Tibial nerve (tissue), 4 donors: ENCODE results near the gene CORO1C.

ENCODE experiments used
- CTCF ChIP-seq, 5 experiments: fragments of 200-600 bp in 3 of 5; fragments of 450-650 bp in 2 of 5; sonication (generic) in 3 of 5; IDR thresholded peaks; one replicate each; pipeline ENCODE4 v1.5.1; 2016 to 2019; ENCODE audit warnings: antibody characterized with exemption in 5 of 5, mild to moderate bottlenecking in 3 of 5, moderate library complexity in 2 of 5
- EP300 ChIP-seq, 2 donors: sonication (generic); formaldehyde crosslinking; IDR thresholded peaks; one replicate each; pipeline ENCODE4 v1.6.1; 2017; ENCODE audit warnings: antibody characterized with exemption in 2 of 2, mild to moderate bottlenecking in 1 of 2
- POLR2A ChIP-seq, 2 donors: fragments of 450-650 bp; IDR thresholded peaks; one replicate each; pipeline ENCODE4 v1.6.1; 2017; ENCODE audit warnings: antibody characterized with exemption in 2 of 2, mild to moderate bottlenecking in 2 of 2, moderate library complexity in 2 of 2

- TF ChIP-seq EP300 (IDR thresholded peaks at IDR 0.05): no peak
- no peak for TF ChIP-seq CTCF (IDR thresholded peaks at IDR 0.05)
- no peak for TF ChIP-seq POLR2A (IDR thresholded peaks at IDR 0.05)
These were observed 115.0 kb downstream of the CORO1C start for GRCh38 chr12:108616359-108616758.
